Measurements from ENCODE around the gene VAT1L.

- TF ChIP-seq TAF1 (IDR thresholded peaks at IDR 0.05; ENCODE audit: low read depth, low read length), result no peak
- TF ChIP-seq POLR2A (IDR thresholded peaks at IDR 0.05; ENCODE audit: low read depth, low read length), result no peak
- TF ChIP-seq SPI1 (IDR thresholded peaks at IDR 0.05; ENCODE audit: low read depth, low read length), result no peak
- no peak for TF ChIP-seq POLR2AphosphoS5 (IDR thresholded peaks at IDR 0.05; ENCODE audit: low read depth, low read length)
- TF ChIP-seq POU2F2 (IDR thresholded peaks at IDR 0.05; ENCODE audit: low read depth, low read length), result no peak
These were observed 93.1 kb downstream of the VAT1L start for GRCh38 chr16:77881355-77882030.

Data from GM12891 (cell line).